Dermis blood vessel endothelial cell (primary cell): ENCODE results near the gene APPBP2. TPM values are rescaled to one million over a fixed set of nuclear protein-coding genes. Genes with fewer than 3 reads are reported as not detected.
"Not testable (repeated sequence)": the region's sequence is repeated elsewhere in the genome, so short reads cannot be mapped to it uniquely, and the experiment has no call there.

Experiments used
- DNase-seq: peaks from one replicate; pipeline ENCODE4 v3.0.0; 2010
- total RNA-seq: library from RNA; depleted of rRNA; stranded (reverse); fragments of >200 nt; gene quantifications from 2 replicates; pipeline ENCODE4 v1.2.3, GENCODE V29; 2014

The APPBP2 gene
- total RNA-seq, 1 donor from 2014 or later = 42.0 TPM

GRCh38 chr17:60433021-60433997 is 92.7 kb downstream of the APPBP2 start:
- DNase-seq = not testable (repeated sequence)

DNA sequence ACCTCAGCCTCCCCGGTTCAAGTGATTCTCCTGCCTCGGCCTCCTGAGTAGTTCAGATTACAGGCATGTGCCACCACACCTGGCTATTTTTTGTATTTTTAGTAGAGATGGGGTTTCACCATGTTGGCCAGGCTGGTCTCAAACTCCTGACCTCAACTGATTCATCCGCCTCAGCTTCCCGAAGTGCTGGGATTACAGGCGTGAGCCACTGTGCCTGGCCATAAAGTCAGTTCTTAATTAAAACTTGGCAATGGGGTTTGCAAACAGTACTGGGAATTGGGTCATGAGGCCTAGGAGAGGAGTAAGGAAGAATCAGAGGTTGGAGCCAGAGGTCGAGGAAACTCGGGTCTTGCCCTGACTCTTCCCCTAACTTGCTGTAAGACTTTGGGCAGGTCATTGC is 95.5 kb downstream of the APPBP2 start:
- DNase-seq = not testable (repeated sequence)

DNA sequence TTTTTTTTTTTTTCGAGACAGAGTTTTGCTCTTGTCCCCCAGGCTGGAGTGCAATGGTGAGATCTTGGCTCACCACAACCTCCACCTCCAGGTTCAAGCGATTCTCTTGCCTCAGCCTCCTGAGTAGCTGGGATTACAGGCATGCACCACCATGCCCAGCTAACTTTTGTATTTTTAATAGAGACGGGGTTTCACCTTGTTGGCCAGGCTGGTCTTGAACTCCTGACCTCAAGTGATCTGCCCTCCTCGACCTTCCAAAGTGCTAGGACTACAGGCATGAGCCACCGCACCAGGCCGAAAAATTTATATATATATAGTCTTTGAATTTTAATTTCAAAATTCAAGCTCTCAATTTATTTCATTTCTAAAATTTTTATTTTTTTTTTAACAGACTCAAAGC is 97.6 kb downstream of the APPBP2 start:
- DNase-seq = not testable (repeated sequence)

GRCh38 chr17:60426596-60426995 is 99.4 kb downstream of the APPBP2 start:
- no peak for DNase-seq

DNA sequence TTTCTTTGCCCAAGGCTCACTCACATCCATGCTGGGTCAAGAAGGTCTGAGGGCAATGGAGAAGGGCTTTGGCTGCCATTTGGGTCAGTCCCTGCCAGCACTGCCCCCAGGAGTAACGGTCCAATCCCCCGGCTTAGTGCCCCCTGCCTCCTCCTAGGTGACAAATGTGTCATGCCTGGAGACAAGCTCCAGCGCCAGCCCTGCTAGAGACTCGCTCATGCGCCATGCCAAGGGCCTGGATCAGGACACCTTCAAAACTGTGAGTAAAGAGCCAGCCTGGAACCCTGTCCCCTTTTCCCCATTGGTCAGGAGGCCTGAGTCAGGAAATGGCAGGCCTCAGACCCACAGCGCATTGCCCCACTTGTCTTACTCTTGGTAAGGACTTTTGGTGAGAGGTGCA is 100.4 kb downstream of the APPBP2 start:
- DNase-seq = no peak

- no peak for DNase-seq
Observed at GRCh38 chr17:60423865-60424264, 102.2 kb downstream of the APPBP2 start.

- no peak for DNase-seq
Observed at GRCh38 chr17:60422162-60422665, 103.8 kb downstream of the APPBP2 start, which contains the start of gene CHCT1. TSS of gene CHCT1 (plus strand) at chr17:60422489. CDS start at chr17:60422593, 104 bp downstream.

GRCh38 chr17:60421273-60422161 is 104.5 kb downstream of the APPBP2 start:
- peak; percentile 77 for DNase-seq

DNA sequence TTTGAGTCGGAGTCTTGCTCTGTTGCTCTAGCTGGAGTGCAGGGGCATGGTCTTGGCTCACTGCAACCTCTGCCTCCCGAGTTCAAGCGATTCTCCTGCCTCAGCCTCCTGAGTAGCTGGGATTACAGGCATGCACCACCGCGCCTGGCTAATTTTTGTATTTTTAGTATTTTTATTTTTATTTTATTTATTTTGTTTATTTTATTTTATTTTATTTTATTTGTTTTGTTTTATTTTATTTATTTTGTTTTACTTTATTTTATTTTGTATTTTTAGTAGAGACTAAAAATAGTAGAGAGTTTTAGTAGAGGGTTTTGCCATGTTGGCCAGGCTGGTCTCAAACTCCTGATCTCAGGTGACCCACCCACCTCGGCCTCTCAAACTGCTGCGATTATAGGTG is 106.2 kb downstream of the APPBP2 start:
- DNase-seq = not testable (repeated sequence)

GRCh38 chr17:60419003-60419402 is 107.0 kb downstream of the APPBP2 start:
- not testable (repeated sequence) for DNase-seq

DNA sequence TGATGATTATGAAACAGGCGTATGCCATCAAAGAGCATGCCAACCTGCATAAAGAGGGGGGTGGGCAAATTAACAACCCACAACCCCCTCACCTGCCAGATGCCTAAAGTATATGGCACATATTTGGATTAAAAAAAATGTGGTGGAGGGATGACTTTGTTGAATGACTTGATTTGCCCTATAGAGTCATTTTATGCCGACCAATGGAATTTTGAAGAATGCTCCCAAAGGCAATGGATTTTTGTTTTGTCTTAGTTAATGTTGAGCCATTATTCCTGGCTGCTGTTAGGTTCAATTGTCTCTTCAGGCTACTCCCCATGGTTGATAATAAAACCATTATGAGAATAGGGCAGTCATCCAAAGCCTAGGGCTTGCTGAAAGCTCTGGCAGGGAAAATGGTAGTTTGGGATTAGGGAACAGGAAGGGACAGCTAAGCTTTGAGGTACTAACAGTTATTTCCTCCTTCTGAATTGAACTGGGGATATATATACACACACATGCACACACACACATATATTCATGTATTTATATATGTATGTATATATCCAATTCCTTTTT is 109.6 kb downstream of the APPBP2 start:
- DNase-seq = peak; percentile 20

- DNase-seq = no peak
Observed at GRCh38 chr17:60415146-60415545, 110.9 kb downstream of the APPBP2 start.

DNA sequence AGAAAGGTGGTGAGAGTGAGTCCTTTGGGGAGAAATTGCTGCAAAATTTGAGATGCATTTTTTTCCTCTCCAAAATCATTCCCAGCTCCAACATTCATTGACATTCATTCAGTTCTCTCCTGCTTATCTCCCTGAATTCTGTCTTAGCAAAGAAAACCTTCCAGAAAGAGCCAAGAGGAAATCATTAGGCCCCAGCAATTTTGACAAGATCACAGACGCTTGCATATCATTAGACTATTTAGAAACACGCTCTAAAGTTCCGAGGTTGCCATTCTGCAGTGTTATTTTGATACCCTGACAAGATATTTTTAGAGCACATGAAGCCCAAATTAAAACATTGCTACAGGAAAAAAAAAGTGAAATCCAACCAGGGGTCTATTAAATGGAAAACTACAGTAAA is 113.3 kb downstream of the APPBP2 start:
- no peak for DNase-seq

DNA sequence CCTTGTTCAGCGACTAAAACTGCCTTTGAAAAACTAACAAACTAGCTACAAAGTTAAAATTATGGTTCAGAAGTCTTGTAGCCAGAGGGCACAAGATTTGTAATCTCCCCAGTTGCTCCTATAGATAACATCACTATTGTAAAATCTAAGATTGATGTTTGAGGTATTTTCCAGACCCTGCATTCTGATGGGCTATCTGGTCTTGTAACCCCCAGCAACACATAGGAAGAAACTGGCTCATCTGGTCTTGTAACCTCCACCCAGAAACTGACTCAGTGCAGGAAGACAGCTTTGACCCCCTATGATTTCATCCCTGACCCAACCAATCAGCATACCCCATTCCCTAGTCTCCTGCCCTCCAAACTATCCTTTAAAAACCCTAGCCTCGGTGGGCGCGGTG is 116.0 kb downstream of the APPBP2 start:
- no peak for DNase-seq

GRCh38 chr17:60406887-60407286 is 119.2 kb downstream of the APPBP2 start:
- DNase-seq = no peak

GRCh38 chr17:60403962-60404361 is 122.1 kb downstream of the APPBP2 start:
- no peak for DNase-seq

DNA sequence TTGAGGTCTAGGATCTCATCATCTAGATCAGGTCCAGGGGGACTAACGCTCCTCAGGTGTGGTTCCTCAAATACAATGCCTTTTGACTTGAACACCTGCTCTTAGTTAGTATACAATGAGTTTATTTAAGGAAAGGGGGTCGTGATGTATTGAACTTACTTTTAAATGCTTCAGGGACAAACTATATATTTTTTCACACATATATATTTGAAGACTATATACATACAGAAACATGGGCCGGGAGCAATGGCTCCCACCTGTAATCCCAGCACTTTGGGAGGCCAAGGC is 122.6 kb downstream of the APPBP2 start:
- no peak for DNase-seq

DNA sequence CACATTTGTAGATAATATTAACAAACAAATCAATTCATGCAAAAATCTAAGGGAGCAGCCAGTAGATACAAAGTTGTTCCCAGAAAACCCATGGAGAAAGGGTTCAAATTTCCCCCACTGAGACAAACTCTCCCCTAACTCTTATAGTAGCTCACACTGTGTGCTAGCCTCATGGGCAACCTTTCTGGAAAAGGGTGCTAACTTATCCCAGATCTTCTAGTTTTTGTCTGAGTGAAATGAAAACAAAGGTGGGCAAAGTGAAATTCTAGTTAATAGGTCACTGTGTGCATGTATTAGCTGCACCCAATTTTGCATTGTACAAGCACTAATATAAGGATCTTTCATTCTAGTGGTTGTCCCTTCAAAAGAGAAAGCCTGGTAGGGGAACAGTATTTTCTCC is 124.2 kb downstream of the APPBP2 start:
- no peak for DNase-seq

DNA sequence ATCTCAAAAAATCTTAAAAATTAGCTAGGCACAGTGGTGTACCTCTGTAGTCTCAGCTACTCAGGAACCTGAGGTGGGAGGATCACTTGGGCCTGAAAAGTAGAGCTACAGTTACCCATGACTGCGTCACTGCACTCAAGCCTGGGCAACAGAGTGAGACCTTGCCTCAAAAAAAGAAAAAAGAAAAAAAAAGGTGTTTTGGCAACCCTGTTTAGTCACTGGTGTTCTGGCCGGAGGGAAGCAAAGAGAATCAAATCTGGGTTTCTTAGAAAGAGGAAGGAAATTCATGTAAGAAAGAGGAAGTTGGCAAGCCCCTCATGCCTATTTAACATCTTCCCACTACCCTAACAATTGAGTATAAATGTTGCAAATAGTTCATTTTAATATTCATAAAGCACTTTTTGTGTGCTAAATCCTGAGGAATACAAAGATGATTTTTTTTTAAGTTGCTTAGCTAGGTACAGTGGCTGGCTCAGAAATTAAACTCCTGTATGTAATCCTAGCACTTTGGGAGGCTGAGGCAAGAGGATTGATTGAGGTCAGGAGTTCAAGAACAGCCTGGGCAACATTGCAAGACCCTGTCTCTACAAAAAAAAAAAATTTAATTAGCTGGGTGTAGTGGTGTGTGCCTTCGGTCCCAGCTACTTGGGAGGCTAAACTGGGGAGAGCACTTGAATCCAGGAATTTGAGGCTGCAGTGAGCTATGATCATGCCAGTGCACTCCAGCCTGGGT is 127.6 kb downstream of the APPBP2 start:
- peak; percentile 20 for DNase-seq

- DNase-seq = no peak
Observed at GRCh38 chr17:60396412-60396811, 129.6 kb downstream of the APPBP2 start.

DNA sequence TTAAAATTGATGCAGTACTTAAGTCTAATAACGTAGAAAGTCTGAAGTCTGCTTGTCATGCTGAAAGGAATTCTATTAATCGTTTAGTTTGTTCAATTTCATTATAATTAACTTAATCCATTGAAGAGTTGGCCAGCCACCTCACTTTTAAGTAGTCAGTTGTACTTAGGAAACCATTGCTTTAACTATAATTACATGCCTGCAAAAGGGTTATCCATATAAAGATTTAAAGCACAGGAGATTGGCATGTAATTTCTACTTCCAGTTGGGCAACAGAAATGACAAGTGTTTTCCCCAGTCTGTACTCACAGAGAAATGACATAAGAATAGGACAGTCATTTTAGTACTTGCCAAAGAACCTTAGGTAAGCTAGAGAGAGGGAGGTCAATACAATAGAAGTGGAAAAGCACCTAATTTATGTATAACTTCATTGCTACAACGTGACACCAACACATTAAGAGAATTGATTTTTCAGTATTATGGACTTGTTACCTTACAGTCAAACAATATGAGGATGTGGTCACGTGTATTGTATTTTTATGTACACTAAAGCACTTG is 130.5 kb downstream of the APPBP2 start:
- DNase-seq = no peak
